Natural killer cell (primary cell): ENCODE data around the gene OS9. TPM values are rescaled to one million over a fixed set of nuclear protein-coding genes. Genes with fewer than 3 reads are reported as not detected.

Experiments used
- ATAC-seq, 3 donors: fragments of 150-1000 bp in 2 of 3; fragments of 200-7000 bp in 1 of 3; cut with Tn5 transposase; 1 replicate in 1 of 3; 2 replicates in 2 of 3; pipeline ENCODE4 v1.10.0; 2021; ENCODE audit warnings: mild to moderate bottlenecking in 2 of 3, moderate library complexity in 2 of 3
- DNase-seq, 2 donors: peaks; one replicate each; pipeline versions ENCODE4 v3.0.0 to v3.0.0-alpha.2; 2013 to 2021; ENCODE audit warnings: mixed read lengths in 1 of 2
- H3K27ac ChIP-seq: one replicate; pipeline ENCODE4 v1.5.1; 2013; ENCODE audit warnings: mild to moderate bottlenecking, low read length
- H3K27me3 ChIP-seq: one replicate; pipeline ENCODE4 v1.6.1; 2013; ENCODE audit warnings: low read length; ENCODE audit not compliant: control insufficient read depth, insufficient read depth
- H3K36me3 ChIP-seq: one replicate; pipeline ENCODE4 v1.6.1; 2013; ENCODE audit warnings: low read length; ENCODE audit not compliant: control insufficient read depth, insufficient read depth
- H3K4me1 ChIP-seq: one replicate; pipeline ENCODE4 v1.6.1; 2013; ENCODE audit warnings: low read length; ENCODE audit not compliant: control insufficient read depth, insufficient read depth
- H3K4me3 ChIP-seq: one replicate; pipeline ENCODE4 v1.5.1; 2013; ENCODE audit warnings: low read length
- H3K9me3 ChIP-seq: one replicate; pipeline ENCODE4 v1.6.1; 2013; ENCODE audit warnings: low read length; ENCODE audit not compliant: control insufficient read depth, insufficient read depth
- H3K27ac Mint-ChIP-seq, 2 donors: one replicate each; pipeline ENCODE4 v1.8.0; 2022; ENCODE audit warnings: mild to moderate bottlenecking in 2 of 2, mixed read lengths in 2 of 2, moderate library complexity in 1 of 2
- H3K27me3 Mint-ChIP-seq, 2 donors: one replicate each; pipeline ENCODE4 v1.8.0; 2022; ENCODE audit warnings: low read depth in 2 of 2, mixed read lengths in 2 of 2
- H3K36me3 Mint-ChIP-seq: one replicate; pipeline ENCODE4 v1.8.0; 2022; ENCODE audit warnings: mixed read lengths
- H3K4me1 Mint-ChIP-seq, 2 donors: one replicate each; pipeline ENCODE4 v1.8.0; 2022; ENCODE audit warnings: mixed read lengths in 2 of 2
- H3K4me3 Mint-ChIP-seq: one replicate; pipeline ENCODE4 v1.8.0; 2022; ENCODE audit warnings: mild to moderate bottlenecking, moderate library complexity, mixed read lengths
- H3K9me3 Mint-ChIP-seq, 2 donors: one replicate each; pipeline ENCODE4 v1.8.0; 2022; ENCODE audit warnings: mixed read lengths in 2 of 2
- CTCF ChIP-seq: fragments of 200-600 bp; IDR thresholded peaks from one replicate; pipeline ENCODE4 v1.8.0; 2022; ENCODE audit warnings: antibody characterized with exemption
- WGBS: methylation state at CpG from one replicate; pipeline ENCODE4 v1.1.7; 2013; ENCODE audit warnings: missing lambda C conversion rate; ENCODE audit not compliant: insufficient coverage; 5-methylcytosine and 5-hydroxymethylcytosine counted together
- intact Hi-C: fragments of 100-400 bp; cut with micrococcal nuclease; formaldehyde crosslinking; loops from one replicate; pipeline ENCODE4 v1.14.2; 2022
- total RNA-seq, 4 donors: library from RNA; stranded (reverse); fragments of 120-200 nt in 1 of 4; gene quantifications; one replicate each; pipeline versions ENCODE4 v1.2.3 to v1.2.4, GENCODE V29; 2013 to 2022

Gene OS9
- total RNA-seq, 3 donors from 2014 or later (not counting 1 experiment from before 2014, with no cell fraction given) = 185 to 221 (median 198) TPM

DNA sequence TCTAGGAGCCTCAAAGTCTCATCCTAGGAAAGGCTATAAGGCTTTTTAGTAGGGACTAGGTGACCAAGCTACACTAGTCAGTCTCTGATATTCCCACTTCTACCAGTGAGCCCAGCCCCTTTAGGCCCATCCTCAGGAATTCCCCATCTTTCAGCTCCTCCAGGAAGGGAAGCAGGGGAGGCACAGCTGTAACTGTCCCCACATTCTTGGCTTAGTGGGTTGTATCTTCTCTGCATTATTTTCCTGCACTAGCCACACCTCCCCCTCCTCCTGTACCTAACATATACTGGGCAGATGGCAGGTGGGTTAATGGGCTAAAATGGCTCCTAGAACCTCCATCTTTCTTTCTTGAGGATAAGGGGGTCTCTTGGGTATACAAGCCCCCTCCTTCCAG lies 73.4 kb downstream of the OS9 start:
- Histone ChIP-seq H3K4me1 (peaks cover 39% of the 10 kb centered on the region), H3K9me3 (no peaks in the 10 kb centered on the region), H3K27ac (no peak overlapping the region), H3K4me3 (no peak overlapping the region), H3K36me3 (no peaks in the 10 kb centered on the region), H3K27me3 (peaks cover 41% of the 10 kb centered on the region)
- H3K27me3 Mint-ChIP-seq = peaks cover 40 to 44% of the 10 kb centered on the region in 2 donors
- H3K4me3 Mint-ChIP-seq = no peak overlapping the region
- no peaks in the 10 kb centered on the region for H3K9me3 Mint-ChIP-seq
- DNase-seq (no peak), ATAC-seq (no peak)
- TF ChIP-seq CTCF = no peak
- intact Hi-C loops = no loop called here
- H3K4me1 Mint-ChIP-seq = peaks cover 31 to 35% of the 10 kb centered on the region in 2 donors
- no peak overlapping the region for H3K27ac Mint-ChIP-seq
- no peaks in the 10 kb centered on the region for H3K36me3 Mint-ChIP-seq

DNA sequence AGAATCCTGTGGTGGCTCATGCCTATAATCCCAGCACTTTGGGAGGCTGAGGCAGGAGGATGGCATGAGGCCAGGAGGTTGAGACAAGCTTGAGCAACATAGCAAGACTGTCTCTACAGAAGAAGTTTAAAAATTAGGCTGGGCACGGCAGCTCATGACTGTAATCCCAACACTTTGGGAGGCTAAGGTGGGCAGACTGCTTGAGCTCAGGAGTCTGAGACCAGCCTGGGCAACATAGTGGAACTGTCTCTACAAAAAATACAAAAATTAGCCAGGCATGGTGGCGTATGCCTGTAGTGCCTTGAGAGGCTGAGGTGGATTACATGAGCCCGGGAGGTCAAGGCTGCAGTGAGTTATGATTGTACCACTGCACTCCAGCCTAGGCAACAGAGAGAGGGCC lies 73.9 kb downstream of the OS9 start:
- Histone ChIP-seq H3K9me3 (no peaks in the 10 kb centered on the region), H3K27me3 (peaks cover 41% of the 10 kb centered on the region), H3K36me3 (no peaks in the 10 kb centered on the region), H3K4me1 (peaks cover 43% of the 10 kb centered on the region), H3K4me3 (no peak overlapping the region), H3K27ac (no peak overlapping the region)
- no peaks in the 10 kb centered on the region for H3K36me3 Mint-ChIP-seq
- 96% methylated on average over 3 of the region's 3 CpGs for WGBS
- no peak for DNase-seq
- no peak overlapping the region for H3K4me3 Mint-ChIP-seq
- peaks cover 34 to 37% of the 10 kb centered on the region in 2 donors for H3K4me1 Mint-ChIP-seq
- TF ChIP-seq CTCF = no peak
- no peak for ATAC-seq
- intact Hi-C loops = no loop called here
- peaks cover 40% of the 10 kb centered on the region in 2 donors for H3K27me3 Mint-ChIP-seq
- H3K9me3 Mint-ChIP-seq = no peaks in the 10 kb centered on the region
- H3K27ac Mint-ChIP-seq = no peak overlapping the region

DNA sequence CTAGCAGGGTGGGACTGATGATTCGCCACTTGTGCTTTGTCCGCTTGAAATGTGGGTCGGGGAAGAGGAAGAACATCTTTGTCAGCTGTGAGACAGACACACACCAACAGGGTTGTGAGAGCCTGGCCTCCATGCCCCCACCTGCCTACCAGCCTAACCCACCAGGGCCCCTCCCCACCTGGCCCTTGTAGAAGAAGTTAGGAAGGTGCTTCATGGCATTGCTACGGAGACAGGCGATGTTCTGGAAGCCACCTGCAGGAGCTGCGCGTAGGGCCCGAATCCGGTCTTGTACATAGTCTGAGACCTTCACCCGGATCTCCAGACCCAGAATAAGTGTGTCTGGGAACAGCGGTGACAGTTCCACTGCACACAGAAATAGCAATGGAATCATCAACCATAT lies 75.7 kb downstream of the OS9 start:
- peaks cover 22 to 25% of the 10 kb centered on the region in 2 donors for H3K27me3 Mint-ChIP-seq
- peaks cover 28% of the 10 kb centered on the region for H3K27me3 ChIP-seq
- H3K4me3 Mint-ChIP-seq = peak overlapping the region; percentile 40
- no peak overlapping the region for H3K27ac ChIP-seq
- no peak overlapping the region for H3K4me3 ChIP-seq
- H3K27ac Mint-ChIP-seq = no peak overlapping the region
- intact Hi-C loops = no loop called here
- TF ChIP-seq CTCF = no peak
- no peaks in the 10 kb centered on the region for H3K9me3 ChIP-seq
- peaks cover 48% of the 10 kb centered on the region for H3K4me1 ChIP-seq
- no peaks in the 10 kb centered on the region for H3K36me3 ChIP-seq
- no peak for ATAC-seq
- DNase-seq = no peak
- no peaks in the 10 kb centered on the region for H3K36me3 Mint-ChIP-seq
- 96% methylated on average over 11 of the region's 11 CpGs for whole genome bisulfite sequencing
- peaks cover 34 to 37% of the 10 kb centered on the region in 2 donors for H3K4me1 Mint-ChIP-seq
- H3K9me3 Mint-ChIP-seq = no peaks in the 10 kb centered on the region

GRCh38 chr12:57770734-57771133 lies 76.8 kb downstream of the OS9 start:
- peak overlapping the region; percentile 61 for H3K4me3 Mint-ChIP-seq
- H3K9me3 ChIP-seq = no peaks in the 10 kb centered on the region
- peaks cover 17% of the 10 kb centered on the region for H3K27me3 ChIP-seq
- no peaks in the 10 kb centered on the region for H3K36me3 Mint-ChIP-seq
- DNase-seq (no peak), ATAC-seq (no peak)
- intact Hi-C loops = no loop called here
- WGBS = 92% methylated on average over 4 of the region's 4 CpGs
- TF ChIP-seq CTCF = no peak
- H3K4me1 Mint-ChIP-seq = peaks cover 23 to 25% of the 10 kb centered on the region in 2 donors
- H3K27ac Mint-ChIP-seq = no peak overlapping the region
- H3K4me3 ChIP-seq = no peak overlapping the region
- H3K9me3 Mint-ChIP-seq = no peaks in the 10 kb centered on the region
- H3K36me3 ChIP-seq = no peaks in the 10 kb centered on the region
- no peak overlapping the region for H3K27ac ChIP-seq
- H3K27me3 Mint-ChIP-seq = peaks cover 12 to 14% of the 10 kb centered on the region in 2 donors
- H3K4me1 ChIP-seq = peaks cover 37% of the 10 kb centered on the region
